Stimulated activated CD8-positive, alpha-beta memory T cell treated with anti-CD3 and anti-CD28 coated beads, Interleukin-7, amount 100 ng/mL, for 4 hours (primary cell): ENCODE data around the gene SURF2.

Experiments
- DNase-seq, 2 donors: peaks; one replicate each; pipeline ENCODE4 v3.0.0-alpha.2; 2020; ENCODE audit warnings: low read depth in 2 of 2

Gene SURF2

DNA sequence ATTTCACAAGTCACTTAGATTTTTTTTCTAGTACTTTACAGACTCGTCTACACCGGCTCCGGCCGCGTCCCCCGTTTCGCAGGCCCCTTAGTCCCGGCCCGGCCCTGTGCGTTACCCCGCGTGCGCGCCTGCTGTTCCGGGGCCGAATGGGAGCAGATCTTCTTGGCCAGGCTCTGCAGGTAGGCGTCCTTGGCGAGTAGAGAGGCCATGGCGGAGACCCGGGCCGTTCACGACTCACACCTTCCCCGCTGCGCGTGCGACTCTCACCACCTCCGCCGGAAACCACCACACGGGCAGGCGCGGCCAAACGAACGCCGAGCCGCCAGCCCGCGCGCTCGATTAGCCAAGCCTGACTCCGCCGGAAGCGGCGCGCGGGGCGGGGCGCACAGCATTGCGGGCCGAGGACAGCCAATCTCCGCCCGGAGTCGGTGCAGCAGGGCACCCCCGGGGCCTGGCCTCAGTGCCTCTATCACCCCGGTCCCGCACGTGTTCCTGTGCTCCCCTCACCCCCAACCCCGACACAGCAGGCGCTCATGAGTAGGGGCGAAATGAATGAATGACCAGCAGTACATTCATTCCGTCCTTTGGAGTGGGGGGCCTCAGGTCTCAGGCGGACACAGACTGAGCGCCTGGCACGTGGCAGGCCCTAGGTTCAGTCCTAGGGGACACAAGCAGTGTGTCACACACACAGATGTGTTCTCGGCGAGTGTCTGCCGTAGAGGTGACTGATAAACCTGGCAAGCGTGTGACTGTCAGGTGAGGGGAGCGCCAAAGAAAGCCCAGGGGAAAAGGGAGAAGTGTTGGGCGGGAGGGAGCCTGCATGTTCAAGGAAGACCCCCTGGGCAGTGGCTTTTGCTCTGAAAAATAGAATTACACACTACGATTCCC is 20.2 kb upstream of the SURF2 start, which contains the start of gene SURF6:
SURF6 (minus strand) TSS at position 265 of the 888 bp plus-strand sequence; CDS start at position 209, 56 bp downstream.
- DNase-seq = peak; percentile 83 to 93

- DNase-seq = no peak
Measured at GRCh38 chr9:133339641-133340040, 16.7 kb upstream of the SURF2 start.

DNA sequence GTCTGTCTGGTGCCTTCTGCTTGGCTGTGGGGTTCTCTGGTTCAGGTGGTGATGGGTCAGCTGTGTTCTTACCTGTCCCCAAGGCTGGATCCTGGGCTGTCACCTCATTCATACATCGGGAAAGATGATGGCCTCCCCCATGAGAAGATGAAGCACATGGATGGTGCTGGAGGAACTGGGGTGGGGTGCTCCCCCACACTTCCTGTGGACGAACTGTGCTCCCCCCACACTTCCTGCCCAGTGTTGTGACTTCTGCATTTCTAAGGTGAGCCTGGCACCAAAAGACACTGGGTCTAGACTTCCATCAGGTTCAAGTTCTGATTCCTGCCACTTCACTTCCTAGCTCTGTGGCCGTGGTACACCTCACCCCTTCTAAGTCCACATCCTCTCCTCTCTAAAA is 16.1 kb upstream of the SURF2 start:
- DNase-seq = no peak

DNA sequence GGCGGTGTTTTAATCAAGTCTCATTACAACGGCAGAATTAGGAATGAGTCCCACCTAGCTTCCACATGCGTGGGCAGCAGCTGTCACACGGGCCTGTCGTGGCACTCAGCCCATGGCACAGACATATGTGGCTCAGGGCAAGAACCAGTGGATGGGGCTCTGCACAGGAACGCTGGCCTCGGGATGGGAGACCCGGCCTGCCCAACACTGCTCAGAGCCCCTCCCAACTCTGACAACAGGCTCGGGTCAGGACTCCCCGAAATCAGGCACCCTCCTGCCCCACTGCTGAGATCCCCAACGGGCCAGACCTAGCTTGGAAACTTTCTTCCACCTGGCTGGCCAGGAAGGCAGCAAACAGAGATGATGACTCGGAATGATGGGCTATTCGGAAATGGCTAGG is 15.4 kb upstream of the SURF2 start:
- no peak for DNase-seq

DNA sequence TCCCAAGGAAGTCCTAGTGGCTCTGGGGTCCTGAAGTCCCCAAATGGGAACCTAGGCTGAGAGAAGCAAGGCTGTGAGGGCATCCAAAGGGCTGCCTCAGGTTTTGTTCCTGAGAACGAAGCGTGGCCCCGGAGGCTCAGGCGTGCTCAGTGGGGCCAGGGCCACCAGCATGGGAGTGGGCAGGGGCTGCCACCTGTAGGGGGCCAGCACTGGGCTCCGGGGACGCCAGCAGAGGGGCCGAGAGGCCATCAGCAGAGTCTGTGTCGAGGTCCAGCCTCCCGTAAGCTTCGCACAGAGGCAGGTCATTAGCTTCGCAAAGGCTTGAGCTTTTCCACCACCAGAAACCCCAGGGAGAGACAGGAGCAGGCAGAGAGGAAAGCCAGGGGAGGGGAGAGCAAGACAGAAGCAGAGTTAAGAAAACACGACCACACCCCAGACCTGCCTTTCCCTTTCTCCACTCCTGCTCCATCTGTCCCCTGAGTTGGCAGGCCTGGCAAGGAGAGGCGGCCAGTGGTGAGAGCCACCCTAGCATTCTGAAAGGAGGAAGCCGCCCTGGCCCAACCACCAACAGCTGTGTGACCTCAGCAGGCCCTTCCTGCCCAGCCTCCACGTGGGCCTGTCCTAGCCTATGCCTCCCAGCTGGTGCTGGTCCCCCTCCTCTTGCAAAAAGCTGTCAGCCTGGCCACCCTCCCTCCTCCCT is 14.8 kb upstream of the SURF2 start:
- DNase-seq = no peak

- no peak for DNase-seq
Measured at GRCh38 chr9:133342069-133342406, 14.3 kb upstream of the SURF2 start.

- DNase-seq = no peak
Measured at GRCh38 chr9:133342570-133342969, 13.8 kb upstream of the SURF2 start.

DNA sequence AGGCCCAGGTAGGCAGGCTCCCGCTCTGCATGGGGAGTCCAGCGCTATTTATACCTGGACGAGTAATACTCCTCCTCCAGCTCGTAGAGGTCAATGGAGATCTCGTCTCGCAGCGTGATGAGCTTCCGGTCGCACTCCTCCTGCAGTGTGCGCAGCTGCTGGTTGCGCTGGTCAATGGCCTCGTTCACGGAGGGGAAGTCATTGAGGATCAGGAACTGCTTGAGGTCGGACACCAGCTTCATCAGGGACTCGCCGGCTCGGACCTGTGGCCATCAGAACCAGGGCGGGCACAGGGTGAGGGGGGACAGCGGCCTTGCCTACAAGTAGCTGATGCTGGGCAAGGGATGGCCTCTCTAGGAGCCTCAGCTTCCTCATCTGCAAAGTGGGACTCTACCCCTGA is 12.3 kb upstream of the SURF2 start:
- no peak for DNase-seq

DNA sequence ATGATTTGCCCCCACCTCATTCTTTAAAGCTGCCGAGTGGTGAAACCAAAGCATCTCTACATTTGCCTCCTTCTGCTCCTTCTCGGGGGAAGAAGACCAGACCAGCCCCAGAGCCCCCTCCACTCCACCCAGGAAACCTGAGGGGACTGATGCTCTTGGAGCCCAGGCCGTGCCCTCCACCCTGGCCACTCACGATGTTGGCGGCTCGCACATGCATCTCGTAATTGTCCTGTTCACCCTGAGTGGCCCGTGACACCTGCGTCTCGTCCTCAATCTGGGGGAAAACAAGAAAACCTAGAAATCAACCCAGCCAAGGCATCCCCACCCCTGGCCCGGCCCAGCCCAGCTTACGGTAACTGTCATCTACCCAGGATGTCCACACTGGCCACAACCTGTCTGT is 11.4 kb upstream of the SURF2 start:
- no peak for DNase-seq

DNA sequence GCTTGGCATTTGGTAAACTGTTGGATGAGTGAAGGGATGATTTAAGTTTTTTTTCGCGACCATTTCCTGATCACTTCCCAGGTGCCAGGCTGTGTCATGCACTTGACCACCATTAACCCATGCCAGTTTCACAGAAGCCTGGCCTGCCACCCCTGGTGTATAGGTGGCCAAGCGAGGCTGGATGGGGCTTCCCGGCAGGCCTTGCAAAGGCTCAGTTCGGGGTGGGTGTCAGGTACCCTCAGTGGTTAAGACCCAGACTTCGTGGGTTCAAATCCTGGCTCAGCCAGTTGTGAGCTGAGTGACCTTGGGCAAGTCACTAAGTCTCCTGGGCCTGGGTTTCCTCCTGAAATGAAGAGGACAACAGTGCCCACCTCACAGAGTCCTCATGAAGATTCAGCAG is 10.8 kb upstream of the SURF2 start:
- no peak for DNase-seq

DNA sequence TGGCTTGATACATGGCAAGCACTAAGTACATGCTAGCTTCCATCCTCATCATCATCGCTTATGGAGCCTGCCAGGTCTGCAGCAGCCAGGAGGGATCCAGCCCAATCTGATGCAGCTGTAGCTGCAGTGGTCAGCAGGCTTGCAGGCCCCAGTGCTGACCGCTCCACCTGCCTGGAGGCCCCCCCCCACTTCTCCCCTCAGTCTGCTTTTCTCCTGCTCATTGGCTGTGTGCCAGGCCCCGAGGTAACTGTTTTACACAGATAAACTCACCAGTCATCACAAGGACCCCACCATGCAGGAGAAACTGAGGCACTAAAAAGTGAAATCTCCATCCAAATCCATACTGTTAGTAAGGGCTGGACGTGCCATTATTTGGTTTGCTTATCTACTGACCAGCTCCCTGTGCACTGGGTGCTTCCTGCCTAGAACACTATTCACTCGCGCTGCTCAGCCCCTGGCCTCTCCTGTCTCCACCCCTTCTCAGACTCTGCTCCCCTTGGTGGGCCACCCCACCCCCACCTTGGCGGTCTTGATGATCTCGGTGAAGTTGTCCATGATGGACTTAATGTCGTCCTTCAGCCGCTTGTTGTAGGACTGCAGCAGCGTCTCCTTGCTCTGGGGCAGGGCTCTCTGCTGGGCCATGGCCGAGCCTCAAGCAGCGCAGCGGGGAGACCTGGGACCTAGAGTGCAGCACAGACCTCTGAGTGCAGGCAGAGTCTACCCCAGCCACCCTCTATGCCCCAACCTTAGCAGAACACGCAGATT is 10.1 kb upstream of the SURF2 start:
- no peak for DNase-seq

DNA sequence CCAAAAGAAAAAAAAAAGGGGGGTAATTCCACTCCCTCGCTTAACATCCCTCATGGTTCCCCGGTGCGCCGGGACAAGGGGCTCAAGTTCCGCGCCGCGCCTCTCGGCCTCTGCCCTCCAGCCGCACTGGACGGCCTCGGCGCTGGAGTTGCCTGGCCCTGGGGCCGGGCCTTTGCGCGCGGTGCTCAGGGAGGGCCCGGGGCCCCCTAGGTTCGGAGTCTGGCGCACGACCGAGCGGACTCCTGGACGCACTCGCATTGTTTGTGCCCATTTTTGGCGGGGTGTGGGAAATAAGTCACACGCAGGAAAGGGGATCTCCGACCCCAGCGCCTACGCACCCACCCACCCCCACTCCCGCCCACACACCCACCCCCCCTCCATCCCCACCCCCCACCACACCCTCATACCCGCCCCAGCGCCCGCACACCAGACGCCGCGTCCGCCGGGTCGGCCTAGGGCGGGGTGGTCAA is 8.8 kb upstream of the SURF2 start:
- no peak for DNase-seq

DNA sequence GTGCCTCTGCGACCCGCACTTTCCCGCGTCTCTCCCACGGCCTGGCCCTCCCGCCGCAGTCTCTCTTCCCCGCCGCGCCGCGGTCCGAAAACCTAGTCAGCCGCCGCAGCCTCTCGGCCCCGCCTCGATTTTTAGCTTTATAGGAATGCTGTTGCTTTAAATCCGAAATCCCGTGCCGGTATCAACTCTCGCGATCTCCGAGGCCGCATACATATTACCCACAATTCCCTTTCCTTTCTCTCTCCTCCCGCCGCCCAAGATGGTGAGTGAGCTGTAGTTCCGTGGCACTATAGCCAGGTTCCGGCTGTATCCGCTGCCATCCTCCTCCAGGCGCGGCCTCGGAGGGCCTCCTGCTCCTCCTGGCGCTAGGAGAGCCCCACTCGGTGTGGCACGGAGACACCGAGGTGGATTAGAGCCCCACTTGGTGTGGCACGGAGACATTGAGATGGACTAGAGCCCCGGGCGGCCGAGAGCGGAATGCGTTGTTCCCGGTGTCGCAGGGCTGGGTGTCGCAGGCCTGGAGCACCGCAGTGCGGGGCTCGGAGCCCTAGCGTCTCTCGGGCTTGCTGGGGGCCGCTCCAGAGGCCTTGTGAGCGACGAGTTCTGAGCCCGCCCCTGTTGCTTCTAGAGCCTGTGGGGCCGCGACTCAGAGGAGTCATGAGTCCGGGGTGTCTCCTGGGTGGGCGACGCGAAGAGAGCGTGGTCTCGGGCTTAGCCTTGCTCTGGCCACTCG is 8.2 kb upstream of the SURF2 start, which contains the start of the genes MED22 and RPL7A:
MED22 (minus strand) TSS at position 147 of the 733 bp plus-strand sequence. CDS start 1,469 bp downstream, outside the sequence.
RPL7A (plus strand) TSS at position 234 of the 733 bp plus-strand sequence; CDS start at position 260, 26 bp downstream.
- peak; percentile 86 to 91 for DNase-seq

DNA sequence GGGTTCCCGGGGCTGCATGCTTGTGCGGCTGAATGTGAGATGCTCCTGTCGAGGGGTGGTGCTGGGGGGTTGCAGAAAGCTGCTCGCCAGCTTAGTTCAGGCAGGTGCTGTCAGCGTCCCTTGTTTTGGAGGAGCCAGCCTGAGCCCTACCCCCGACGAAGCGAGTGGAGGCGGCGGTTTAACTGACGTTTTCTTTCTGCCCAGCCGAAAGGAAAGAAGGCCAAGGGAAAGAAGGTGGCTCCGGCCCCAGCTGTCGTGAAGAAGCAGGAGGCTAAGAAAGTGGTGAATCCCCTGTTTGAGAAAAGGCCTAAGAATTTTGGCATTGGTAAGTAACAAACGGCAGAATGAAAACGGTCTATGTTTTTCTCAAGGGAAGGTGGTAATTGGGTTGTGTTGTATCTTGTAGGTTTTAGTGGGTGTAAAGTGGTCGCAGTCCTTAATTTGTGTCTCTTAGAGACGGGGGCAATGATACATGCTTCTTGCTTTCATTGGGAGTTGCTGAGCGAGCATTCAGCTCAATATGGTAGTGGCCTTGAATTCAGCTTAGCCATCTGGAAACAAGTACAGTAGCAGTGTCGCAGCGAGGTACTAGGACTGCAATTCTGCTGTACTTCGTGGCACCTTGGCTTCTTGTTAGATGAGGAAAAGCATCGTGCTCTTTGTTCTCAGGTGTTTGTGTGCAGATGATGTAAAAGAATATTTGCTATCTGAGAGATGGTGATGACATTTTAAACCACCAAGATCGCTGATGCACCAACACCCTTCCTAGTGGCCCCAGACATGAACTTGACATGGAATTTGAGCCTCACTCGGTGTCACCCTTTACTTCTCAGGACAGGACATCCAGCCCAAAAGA is 7.4 kb upstream of the SURF2 start:
- no peak for DNase-seq

DNA sequence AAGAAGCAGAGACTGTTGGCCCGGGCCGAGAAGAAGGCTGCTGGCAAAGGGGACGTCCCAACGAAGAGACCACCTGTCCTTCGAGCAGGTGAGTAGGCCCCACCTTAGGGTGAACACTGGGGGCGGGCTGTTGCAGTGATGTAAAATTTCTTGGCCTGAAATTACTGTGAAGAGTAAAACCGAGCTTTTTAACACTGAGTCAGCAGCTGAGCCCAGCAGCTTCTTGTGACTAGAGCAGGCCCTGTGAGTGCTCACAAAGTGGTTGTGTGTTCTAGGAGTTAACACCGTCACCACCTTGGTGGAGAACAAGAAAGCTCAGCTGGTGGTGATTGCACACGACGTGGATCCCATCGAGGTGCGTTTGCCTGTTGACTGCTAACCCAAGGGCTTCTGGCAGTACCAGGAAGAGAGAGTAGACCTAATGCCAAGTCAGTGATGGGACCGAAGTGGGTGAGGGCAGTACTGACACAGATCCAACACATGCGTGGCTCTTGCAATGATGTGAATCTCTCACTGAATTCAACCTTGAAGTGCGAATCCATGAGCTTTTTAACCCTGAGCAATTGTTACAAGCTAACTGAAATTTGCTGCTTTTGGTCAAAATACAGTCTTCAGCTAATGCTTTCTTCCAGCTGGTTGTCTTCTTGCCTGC is 6.3 kb upstream of the SURF2 start:
- DNase-seq = no peak

GRCh38 chr9:133351526-133351907 is 4.8 kb upstream of the SURF2 start:
- DNase-seq = no peak

GRCh38 chr9:133351908-133352634 is 4.3 kb upstream of the SURF2 start:
- no peak for DNase-seq

DNA sequence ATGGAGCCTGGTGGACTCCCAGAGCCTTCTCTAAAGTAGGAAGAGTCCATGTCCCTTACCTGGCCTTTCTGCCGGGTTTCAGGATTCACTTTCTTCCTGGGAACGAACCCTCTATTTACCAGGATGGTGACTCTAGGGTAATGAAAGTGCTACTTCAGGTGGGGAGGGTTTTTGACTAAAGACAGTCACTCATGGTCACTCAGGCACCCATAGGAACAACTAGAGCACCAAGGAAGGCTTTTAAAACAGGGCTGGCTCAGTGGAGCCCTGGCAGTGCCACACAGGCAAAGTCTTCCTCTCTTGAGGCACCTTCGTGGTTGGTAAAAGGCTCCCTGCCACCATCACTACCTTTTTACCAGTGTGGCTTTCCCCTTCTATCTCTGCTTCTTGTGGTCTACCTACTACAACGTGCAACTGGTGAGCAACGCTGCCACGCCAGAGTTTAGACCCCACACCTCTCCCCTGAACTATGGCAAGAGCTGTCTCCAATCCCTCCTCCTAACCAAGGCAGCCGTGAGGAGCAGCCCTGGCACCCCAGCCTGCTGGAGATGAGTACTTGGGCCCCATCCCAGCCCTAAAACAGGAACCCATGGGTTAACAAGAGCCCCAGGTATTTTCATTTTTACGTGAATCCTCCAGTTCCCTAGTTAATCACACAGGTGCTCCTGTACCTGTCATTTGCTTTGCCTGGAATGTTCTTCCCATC is 3.6 kb upstream of the SURF2 start:
- no peak for DNase-seq

DNA sequence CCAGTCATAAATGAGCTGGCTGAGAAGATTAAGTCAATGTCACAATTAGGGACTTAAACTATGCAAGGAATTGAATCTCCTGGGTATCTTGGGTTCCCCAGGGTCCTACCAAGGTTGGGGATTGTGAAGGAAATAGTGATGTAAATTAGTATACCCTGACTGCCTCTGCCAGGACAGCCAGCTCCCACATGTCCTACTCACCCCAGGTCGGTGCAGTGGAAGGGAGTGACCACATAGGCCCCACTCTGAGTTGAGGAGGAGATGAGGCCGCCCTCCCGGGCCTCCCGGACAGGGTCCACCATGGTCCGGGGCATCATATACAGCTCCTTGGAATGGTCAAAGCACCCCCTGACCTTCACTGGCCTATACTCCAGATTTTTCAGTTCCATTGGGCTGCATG is 2.8 kb upstream of the SURF2 start:
- DNase-seq = no peak
